VCaP (cell line): ENCODE measurements around the gene WAPL.
"Not testable (repeated sequence)": the region's sequence is repeated elsewhere in the genome, so short reads cannot be mapped to it uniquely, and the experiment has no call there.

Source experiments
- H3K27ac ChIP-seq: fragments of 450-650 bp; 2 replicates; pipeline ENCODE4 v1.5.1; 2017
- TF ChIP-seq, protein P1 (sequence below): fragments of 450-650 bp; conservative IDR thresholded peaks from 2 replicates; pipeline ENCODE4 v1.5.1; 2017; ENCODE audit warnings: mild to moderate bottlenecking, moderate library complexity

Gene WAPL

DNA sequence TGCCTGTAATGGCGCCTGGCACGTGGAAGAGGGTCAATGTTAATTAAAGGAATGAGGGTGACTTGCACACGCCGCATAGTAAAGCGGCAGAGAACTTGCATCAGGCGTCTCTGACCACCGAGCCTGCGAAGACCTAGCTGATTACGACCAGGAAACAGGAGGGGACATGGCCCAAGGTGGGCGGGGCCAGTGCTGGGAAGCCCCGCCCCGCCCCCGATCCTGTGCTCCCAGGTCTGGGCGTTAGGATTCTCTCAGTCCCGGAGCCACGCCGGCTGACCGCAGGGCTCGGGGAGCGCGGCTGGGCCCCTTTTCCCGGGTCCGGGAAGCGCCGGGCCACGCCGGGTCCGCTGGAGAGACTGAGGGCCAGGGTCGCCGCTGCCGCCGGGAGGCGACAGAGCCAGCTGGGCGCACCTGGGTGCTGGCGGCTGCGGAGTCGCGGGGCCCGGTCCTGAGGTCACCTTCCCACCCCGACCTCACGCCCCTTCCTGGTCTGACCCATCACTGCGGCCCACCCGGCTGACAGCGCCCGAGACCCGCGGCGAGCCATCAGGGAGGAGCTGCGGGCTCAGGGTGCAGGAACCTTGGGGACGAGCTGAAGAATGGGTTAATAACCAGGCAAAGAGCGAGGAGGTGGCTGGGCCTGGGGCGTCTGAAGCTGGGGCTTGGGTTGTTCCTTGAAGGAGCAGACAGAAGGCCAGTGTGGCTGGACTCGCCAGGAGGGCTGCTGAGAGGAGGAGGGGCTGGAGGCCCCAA lies 132.0 kb downstream of the WAPL start:
- H3K27ac ChIP-seq = no peak overlapping the region

DNA sequence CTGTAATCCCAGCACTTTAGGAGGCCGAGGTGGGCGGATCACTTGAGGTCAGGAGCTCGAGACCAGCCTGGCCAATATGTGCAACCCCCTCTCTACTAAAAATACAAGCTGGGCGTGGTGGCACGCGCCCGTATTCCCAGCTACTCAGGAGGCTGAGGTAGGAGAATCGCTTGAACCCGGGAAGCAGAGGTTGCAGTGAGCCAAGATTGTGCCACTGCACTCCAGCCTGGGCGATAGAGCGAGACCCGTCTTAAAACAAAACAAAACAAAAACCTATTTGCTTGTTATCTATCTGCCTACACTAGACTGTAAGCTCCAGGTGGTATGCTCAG lies 132.5 kb downstream of the WAPL start:
- H3K27ac ChIP-seq = not testable (repeated sequence)

More for the DNA sequence above, 132.0 kb downstream of the WAPL start:
- TF ChIP-seq, protein P1, sequence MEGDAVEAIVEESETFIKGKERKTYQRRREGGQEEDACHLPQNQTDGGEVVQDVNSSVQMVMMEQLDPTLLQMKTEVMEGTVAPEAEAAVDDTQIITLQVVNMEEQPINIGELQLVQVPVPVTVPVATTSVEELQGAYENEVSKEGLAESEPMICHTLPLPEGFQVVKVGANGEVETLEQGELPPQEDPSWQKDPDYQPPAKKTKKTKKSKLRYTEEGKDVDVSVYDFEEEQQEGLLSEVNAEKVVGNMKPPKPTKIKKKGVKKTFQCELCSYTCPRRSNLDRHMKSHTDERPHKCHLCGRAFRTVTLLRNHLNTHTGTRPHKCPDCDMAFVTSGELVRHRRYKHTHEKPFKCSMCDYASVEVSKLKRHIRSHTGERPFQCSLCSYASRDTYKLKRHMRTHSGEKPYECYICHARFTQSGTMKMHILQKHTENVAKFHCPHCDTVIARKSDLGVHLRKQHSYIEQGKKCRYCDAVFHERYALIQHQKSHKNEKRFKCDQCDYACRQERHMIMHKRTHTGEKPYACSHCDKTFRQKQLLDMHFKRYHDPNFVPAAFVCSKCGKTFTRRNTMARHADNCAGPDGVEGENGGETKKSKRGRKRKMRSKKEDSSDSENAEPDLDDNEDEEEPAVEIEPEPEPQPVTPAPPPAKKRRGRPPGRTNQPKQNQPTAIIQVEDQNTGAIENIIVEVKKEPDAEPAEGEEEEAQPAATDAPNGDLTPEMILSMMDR = no peak

DNA sequence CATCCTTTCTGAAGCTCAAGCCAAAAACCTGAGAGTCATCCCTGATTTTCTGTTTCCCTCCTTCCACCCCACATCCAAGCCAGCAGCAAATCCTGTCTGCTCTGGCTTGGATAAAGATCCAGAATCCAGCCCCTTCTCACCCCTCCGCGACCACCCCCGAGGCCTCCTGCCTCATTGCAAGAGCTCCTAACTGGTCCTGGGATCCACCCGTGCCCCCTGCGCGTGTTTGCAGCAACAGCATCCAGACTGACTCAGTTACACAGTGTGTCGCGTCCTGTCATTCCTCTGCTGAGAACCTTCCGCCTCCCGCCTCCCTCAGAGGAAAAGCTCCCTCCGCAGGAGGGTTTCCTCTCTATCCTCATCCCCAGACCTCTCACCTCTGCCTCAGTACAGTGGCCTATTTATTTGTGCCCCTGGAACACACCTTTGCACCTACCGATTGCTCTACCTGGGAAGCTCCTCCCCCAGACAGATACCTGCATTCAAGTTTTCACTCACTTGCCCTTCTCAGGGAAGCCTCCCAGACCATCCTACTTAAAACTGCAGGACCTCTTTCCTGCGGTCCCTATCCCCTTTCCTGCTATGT lies 133.4 kb downstream of the WAPL start:
- TF ChIP-seq, protein P1 = no peak
- no peak overlapping the region for H3K27ac ChIP-seq

DNA sequence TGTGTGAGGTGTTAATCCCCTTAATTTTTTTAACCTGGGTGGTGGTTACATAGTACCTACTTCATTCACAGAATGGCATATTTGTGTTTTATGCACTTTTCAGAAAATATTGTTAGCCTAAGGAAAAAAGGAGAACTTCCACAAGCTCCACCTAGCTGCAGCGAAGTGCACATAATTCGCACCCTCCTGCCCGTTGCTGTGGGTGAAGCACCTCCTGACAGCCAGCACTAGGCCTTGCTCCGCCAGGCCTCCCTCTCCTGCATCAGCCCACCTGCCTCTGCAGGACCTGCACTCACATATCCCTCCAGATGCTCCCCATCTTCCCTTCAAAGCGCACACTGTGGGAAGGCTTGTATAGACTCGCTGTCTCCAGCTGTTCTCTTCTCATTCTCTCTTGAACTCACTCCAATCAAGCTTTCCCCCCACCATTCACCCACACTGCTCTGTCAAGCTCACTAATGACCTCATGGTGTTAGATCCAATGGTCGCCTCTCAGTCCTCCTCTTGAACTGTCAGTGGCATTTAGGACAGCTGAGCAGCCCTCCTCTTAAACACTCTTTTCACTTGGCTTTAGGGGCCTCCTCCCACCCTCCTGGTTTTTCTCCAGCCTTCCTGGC lies 134.3 kb downstream of the WAPL start:
- H3K27ac ChIP-seq = no peak overlapping the region
- TF ChIP-seq, protein P1 = no peak; the same call in 1 of the 2 replicates

DNA sequence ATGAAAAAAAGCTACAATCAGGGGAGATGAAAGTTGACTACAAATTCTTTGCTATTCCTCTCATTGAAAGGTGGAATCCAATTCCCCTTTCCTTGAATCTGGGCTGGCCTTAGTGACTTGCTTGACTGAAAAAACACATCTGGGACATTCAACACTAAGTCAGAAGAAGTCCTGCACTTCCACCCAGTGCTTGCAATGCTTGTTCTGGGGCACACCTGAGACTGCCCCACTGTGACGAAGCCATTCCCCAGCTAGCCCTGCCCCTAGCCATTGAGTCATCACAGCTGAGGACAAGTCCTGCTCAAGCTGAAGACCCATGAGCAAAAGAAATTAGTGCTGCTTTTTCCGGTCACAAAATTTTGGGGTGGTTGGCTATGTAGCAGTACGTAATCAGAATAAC lies 135.8 kb downstream of the WAPL start:
- no peak overlapping the region for H3K27ac ChIP-seq
- TF ChIP-seq, protein P1 = no peak
